ENCODE measurements around the gene CCDC149. TPM values are rescaled to one million over a fixed set of nuclear protein-coding genes. Genes with fewer than 3 reads are reported as not detected.

CCDC149 gene
- total RNA-seq, 1 experiment from 2014 or later: 5.3 TPM

DNA sequence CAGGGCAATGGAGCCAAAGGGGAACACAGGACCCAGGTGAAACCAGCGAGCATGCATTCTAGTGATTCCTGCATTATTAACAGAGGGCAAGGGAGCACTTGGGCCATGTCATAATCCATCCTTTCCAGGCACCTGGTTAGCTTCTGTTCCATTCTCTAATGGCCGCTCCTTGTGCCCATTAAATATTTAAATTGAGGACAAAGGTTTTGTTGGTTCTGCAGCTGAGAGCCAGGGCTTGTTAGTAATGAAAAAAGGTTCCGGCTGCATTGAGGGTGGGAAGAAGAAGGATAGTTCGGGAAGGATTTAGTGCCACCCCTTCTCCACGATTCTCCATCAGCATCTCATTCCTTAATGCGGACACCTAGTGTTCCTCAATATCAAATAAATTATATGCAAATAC lies 103.9 kb downstream of the CCDC149 start:
- BruUV-seq (replicated peaks): no TSS peak
- TF ChIP-seq, protein P1, sequence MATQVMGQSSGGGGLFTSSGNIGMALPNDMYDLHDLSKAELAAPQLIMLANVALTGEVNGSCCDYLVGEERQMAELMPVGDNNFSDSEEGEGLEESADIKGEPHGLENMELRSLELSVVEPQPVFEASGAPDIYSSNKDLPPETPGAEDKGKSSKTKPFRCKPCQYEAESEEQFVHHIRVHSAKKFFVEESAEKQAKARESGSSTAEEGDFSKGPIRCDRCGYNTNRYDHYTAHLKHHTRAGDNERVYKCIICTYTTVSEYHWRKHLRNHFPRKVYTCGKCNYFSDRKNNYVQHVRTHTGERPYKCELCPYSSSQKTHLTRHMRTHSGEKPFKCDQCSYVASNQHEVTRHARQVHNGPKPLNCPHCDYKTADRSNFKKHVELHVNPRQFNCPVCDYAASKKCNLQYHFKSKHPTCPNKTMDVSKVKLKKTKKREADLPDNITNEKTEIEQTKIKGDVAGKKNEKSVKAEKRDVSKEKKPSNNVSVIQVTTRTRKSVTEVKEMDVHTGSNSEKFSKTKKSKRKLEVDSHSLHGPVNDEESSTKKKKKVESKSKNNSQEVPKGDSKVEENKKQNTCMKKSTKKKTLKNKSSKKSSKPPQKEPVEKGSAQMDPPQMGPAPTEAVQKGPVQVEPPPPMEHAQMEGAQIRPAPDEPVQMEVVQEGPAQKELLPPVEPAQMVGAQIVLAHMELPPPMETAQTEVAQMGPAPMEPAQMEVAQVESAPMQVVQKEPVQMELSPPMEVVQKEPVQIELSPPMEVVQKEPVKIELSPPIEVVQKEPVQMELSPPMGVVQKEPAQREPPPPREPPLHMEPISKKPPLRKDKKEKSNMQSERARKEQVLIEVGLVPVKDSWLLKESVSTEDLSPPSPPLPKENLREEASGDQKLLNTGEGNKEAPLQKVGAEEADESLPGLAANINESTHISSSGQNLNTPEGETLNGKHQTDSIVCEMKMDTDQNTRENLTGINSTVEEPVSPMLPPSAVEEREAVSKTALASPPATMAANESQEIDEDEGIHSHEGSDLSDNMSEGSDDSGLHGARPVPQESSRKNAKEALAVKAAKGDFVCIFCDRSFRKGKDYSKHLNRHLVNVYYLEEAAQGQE (IDR thresholded peaks at IDR 0.05; ENCODE audit: low read depth): no peak
- TF ChIP-seq, protein P2, sequence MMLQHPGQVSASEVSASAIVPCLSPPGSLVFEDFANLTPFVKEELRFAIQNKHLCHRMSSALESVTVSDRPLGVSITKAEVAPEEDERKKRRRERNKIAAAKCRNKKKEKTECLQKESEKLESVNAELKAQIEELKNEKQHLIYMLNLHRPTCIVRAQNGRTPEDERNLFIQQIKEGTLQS (IDR thresholded peaks at IDR 0.05): no peak
- TF ChIP-seq ZNF274 (IDR thresholded peaks at IDR 0.05; ENCODE audit: low read depth, low read length): no peak
- TF ChIP-seq, protein P3, sequence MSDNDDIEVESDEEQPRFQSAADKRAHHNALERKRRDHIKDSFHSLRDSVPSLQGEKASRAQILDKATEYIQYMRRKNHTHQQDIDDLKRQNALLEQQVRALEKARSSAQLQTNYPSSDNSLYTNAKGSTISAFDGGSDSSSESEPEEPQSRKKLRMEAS (IDR thresholded peaks at IDR 0.05): no peak
- TF ChIP-seq ZFX (IDR thresholded peaks at IDR 0.05): no peak
- no peak for TF ChIP-seq JUND (IDR thresholded peaks at IDR 0.05)
- TF ChIP-seq FOSL1 (IDR thresholded peaks at IDR 0.05; ENCODE audit: low read depth): no peak
- no peak for TF ChIP-seq EZH2phosphoT487 (IDR thresholded peaks at IDR 0.05; ENCODE audit: borderline replicate concordance)
- no peak for TF ChIP-seq TCF7L2 (IDR thresholded peaks at IDR 0.05; ENCODE audit: borderline replicate concordance, extremely low read depth, insufficient read depth, insufficient read length)
- no peak for TF ChIP-seq SP1 (IDR thresholded peaks at IDR 0.05; ENCODE audit: low read depth)
- no peak for TF ChIP-seq CEBPB (IDR thresholded peaks at IDR 0.05; ENCODE audit: low read depth)
- TF ChIP-seq RAD21 (IDR thresholded peaks at IDR 0.05; ENCODE audit: low read depth): no peak
- TF ChIP-seq ELF1 (IDR thresholded peaks at IDR 0.05; ENCODE audit: borderline replicate concordance, low read depth): no peak
- ATAC-seq (no peak), DNase-seq (ENCODE audit: low read depth, low spot score) (no peak)
- ChIA-PET CTCF (no interaction called here), RAD21 (ENCODE audit: low non-redundant PET in 1 of 2, low total read pairs in 2 of 2, uncharacterized antibody in 2 of 2, unreplicated experiment in 2 of 2) (no interaction called here), POLR2A (no interaction called here)
- Histone ChIP-seq H3K4me2 (ENCODE audit: low read length) (no peak overlapping the region), H3K9ac (ENCODE audit: low read length) (no peak overlapping the region), H3K9me2 (ENCODE audit: insufficient read depth) (no peaks in the 10 kb centered on the region), H3K27ac (ENCODE audit: low read depth, low read length) (no peak overlapping the region), H3K4me3 (replicated peaks in 1 of 2; ENCODE audit: low read depth in 1 of 2, low read length in 2 of 2) (no peak overlapping the region), H3K79me2 (ENCODE audit: insufficient read depth, low read length) (no peaks in the 10 kb centered on the region), H3K9me3 (ENCODE audit: control insufficient read depth in 1 of 2, insufficient read depth in 1 of 2, low read depth in 1 of 2, low read length in 2 of 2) (no peaks in the 10 kb centered on the region), H3K4me1 (ENCODE audit: control insufficient read depth in 1 of 2, insufficient read depth in 2 of 2, low read length in 2 of 2) (no peaks in the 10 kb centered on the region), H4K20me1 (ENCODE audit: insufficient read depth) (no peaks in the 10 kb centered on the region), H2AFZ (ENCODE audit: low read depth, low read length, poor library complexity, severe bottlenecking) (no peak overlapping the region), H3K36me3 (ENCODE audit: control insufficient read depth in 1 of 2, insufficient read depth in 2 of 2, low read length in 2 of 2) (no peaks in the 10 kb centered on the region), H3K27me3 (ENCODE audit: insufficient read depth, low read length) (no peaks in the 10 kb centered on the region)
- intact Hi-C loops (cut with micrococcal nuclease): no loop called here
